LNCaP clone FGC (cell line): ENCODE data around the gene HACL1.

Source experiments
- DNase-seq: peaks from one replicate; pipeline ENCODE4 v3.0.0-alpha.2; 2011; ENCODE audit warnings: low read depth
- H3K4me3 ChIP-seq: 2 replicates; pipeline ENCODE4 v1.5.1; 2011; ENCODE audit warnings: mild to moderate bottlenecking, low read depth, low read length, control low read depth
- CTCF ChIP-seq: IDR thresholded peaks from 2 replicates; pipeline ENCODE4 v1.5.1; 2012; ENCODE audit warnings: mild to moderate bottlenecking; ENCODE audit not compliant: control insufficient read depth, insufficient read depth; ENCODE audit errors: extremely low read depth

Gene HACL1

GRCh38 chr3:15519096-15519495 lies 82.3 kb downstream of the HACL1 start:
- no peak overlapping the region for H3K4me3 ChIP-seq
- TF ChIP-seq CTCF, result no peak
- no peak for DNase-seq

- H3K4me3 ChIP-seq, result no peak overlapping the region
- no peak for TF ChIP-seq CTCF
- DNase-seq, result no peak
Measured at GRCh38 chr3:15514663-15515340, 86.6 kb downstream of the HACL1 start.

GRCh38 chr3:15513810-15514662 lies 87.3 kb downstream of the HACL1 start:
- no peak overlapping the region for H3K4me3 ChIP-seq
- TF ChIP-seq CTCF, result no peak
- DNase-seq, result no peak

- no peak for TF ChIP-seq CTCF
- no peak overlapping the region for H3K4me3 ChIP-seq
- no peak for DNase-seq
Measured at GRCh38 chr3:15513116-15513515, 88.3 kb downstream of the HACL1 start.

GRCh38 chr3:15512166-15512565 lies 89.2 kb downstream of the HACL1 start:
- DNase-seq, result no peak
- no peak overlapping the region for H3K4me3 ChIP-seq
- TF ChIP-seq CTCF, result no peak

- no peak overlapping the region for H3K4me3 ChIP-seq
- DNase-seq, result no peak
- TF ChIP-seq CTCF, result no peak
Measured at GRCh38 chr3:15511156-15511555, 90.2 kb downstream of the HACL1 start.
